ENCODE measurements around the gene IDUA.

- TF ChIP-seq CTCF (optimal IDR thresholded peaks at IDR 0.05 in 1 of 3, IDR thresholded peaks at IDR 0.05 in 1 of 3, conservative IDR thresholded peaks at IDR 0.05 in 1 of 3; ENCODE audit: extremely low read depth in 1 of 3, insufficient read depth in 2 of 3, low read length in 3 of 3), result no peak
- no peak for TF ChIP-seq EZH2 (IDR thresholded peaks at IDR 0.05; ENCODE audit: low read length)
Measured at GRCh38 chr4:965048-965765, 21.6 kb upstream of the IDUA start.
